HUES6 (cell line): ENCODE results near the gene RBM24.
"Not testable (repeated sequence)": the region's sequence is repeated elsewhere in the genome, so short reads cannot be mapped to it uniquely, and the experiment has no call there.

Experiments used
- H3K27ac ChIP-seq: 2 replicates; pipeline ENCODE4 v1.7.0; 2013; ENCODE audit warnings: low read depth, mild to moderate bottlenecking, low read length, inconsistent platforms
- H3K27me3 ChIP-seq: 2 replicates; pipeline ENCODE4 v1.6.1; 2013; ENCODE audit warnings: low read length; ENCODE audit not compliant: control insufficient read depth, insufficient read depth
- H3K36me3 ChIP-seq: 2 replicates; pipeline ENCODE4 v1.6.1; 2013; ENCODE audit warnings: low read length; ENCODE audit not compliant: control insufficient read depth, insufficient read depth
- H3K4me1 ChIP-seq: 2 replicates; pipeline ENCODE4 v1.6.1; 2013; ENCODE audit warnings: low read length; ENCODE audit not compliant: control insufficient read depth, insufficient read depth
- H3K4me3 ChIP-seq: 2 replicates; pipeline ENCODE4 v1.5.1; 2013; ENCODE audit warnings: low read depth, low read length
- H3K9ac ChIP-seq: one replicate; pipeline ENCODE4 v1.6.1; 2013; ENCODE audit warnings: mild to moderate bottlenecking, low read length
- H3K9me3 ChIP-seq: 2 replicates; pipeline ENCODE4 v1.6.1; 2013; ENCODE audit warnings: low read depth, low read length; ENCODE audit not compliant: control insufficient read depth, insufficient read depth

Gene RBM24

DNA sequence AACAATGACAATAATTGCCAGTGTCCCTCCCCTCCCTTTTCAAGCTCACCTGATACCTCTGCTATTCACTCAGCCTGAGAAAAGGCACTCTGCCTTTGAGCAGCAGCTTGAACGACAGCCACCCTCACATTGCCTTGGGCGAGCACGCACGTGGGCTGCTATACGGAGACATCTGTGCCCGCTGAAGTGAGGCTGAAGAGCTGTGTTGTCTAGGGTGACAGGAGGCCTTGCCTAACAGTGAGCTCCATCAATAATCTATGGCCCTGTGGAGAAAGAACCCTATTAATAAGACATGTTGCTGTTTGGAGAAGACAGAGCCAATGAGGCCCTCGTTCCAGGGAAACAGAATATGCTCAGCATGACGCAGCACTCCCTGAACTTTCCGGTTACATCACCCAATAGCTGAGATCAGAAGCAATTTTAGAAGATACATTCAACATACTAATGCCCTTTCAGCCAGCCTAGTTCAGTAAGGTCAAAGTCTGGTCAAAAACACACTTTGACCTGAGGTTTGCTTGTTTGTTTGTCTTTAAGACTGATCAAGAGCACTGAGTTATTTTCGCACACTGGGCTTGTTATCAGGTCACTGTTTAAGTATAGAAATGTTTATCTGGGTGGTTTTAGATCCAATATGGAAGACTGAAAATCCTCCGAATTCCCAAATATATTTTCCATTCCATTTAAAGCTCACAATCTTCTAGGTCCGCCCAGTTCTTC is 30.6 kb downstream of the RBM24 start:
- no peaks in the 10 kb centered on the region for H3K36me3 ChIP-seq
- H3K4me1 ChIP-seq, result peaks cover 5% of the 10 kb centered on the region; the same call in 1 of the 2 replicates
- no peaks in the 10 kb centered on the region for H3K27me3 ChIP-seq
- H3K9me3 ChIP-seq, result 0 out of 2 replicates have a peak, but pooled peaks cover 3% of the 10 kb centered on the region
- no peak overlapping the region for H3K27ac ChIP-seq
- H3K9ac ChIP-seq, result no peak overlapping the region
- no peak overlapping the region for H3K4me3 ChIP-seq

GRCh38 chr6:17313238-17313637 is 32.1 kb downstream of the RBM24 start:
- not testable (repeated sequence) for H3K9me3 ChIP-seq, H3K27ac ChIP-seq, H3K9ac ChIP-seq, H3K36me3 ChIP-seq, H3K4me3 ChIP-seq, H3K4me1 ChIP-seq, H3K27me3 ChIP-seq

GRCh38 chr6:17313971-17314370 is 32.8 kb downstream of the RBM24 start:
- H3K4me1 ChIP-seq, result peaks cover 5% of the 10 kb centered on the region; the same call in 1 of the 2 replicates
- H3K36me3 ChIP-seq, result no peaks in the 10 kb centered on the region
- no peak overlapping the region for H3K9ac ChIP-seq
- no peak overlapping the region for H3K4me3 ChIP-seq
- no peaks in the 10 kb centered on the region for H3K27me3 ChIP-seq
- 0 out of 2 replicates have a peak, but pooled peaks cover 3% of the 10 kb centered on the region for H3K9me3 ChIP-seq
- H3K27ac ChIP-seq, result no peak overlapping the region

- no peaks in the 10 kb centered on the region for H3K36me3 ChIP-seq
- H3K9ac ChIP-seq, result no peak overlapping the region
- H3K9me3 ChIP-seq, result 0 out of 2 replicates have a peak, but pooled peaks cover 3% of the 10 kb centered on the region
- no peak overlapping the region for H3K4me3 ChIP-seq
- no peak overlapping the region for H3K27ac ChIP-seq
- H3K4me1 ChIP-seq, result peaks cover 5% of the 10 kb centered on the region; the same call in 1 of the 2 replicates
- H3K27me3 ChIP-seq, result no peaks in the 10 kb centered on the region
Observed at GRCh38 chr6:17315262-17315661, 34.1 kb downstream of the RBM24 start.

GRCh38 chr6:17318435-17319165 is 37.4 kb downstream of the RBM24 start:
- Histone ChIP-seq H3K27ac (no peak overlapping the region), H3K9me3 (0 out of 2 replicates have a peak, but pooled peaks cover 3% of the 10 kb centered on the region), H3K4me3 (no peak overlapping the region), H3K9ac (no peak overlapping the region), H3K4me1 (no peaks in the 10 kb centered on the region), H3K27me3 (no peaks in the 10 kb centered on the region; the same call in 1 of the 2 replicates), H3K36me3 (no peaks in the 10 kb centered on the region)

DNA sequence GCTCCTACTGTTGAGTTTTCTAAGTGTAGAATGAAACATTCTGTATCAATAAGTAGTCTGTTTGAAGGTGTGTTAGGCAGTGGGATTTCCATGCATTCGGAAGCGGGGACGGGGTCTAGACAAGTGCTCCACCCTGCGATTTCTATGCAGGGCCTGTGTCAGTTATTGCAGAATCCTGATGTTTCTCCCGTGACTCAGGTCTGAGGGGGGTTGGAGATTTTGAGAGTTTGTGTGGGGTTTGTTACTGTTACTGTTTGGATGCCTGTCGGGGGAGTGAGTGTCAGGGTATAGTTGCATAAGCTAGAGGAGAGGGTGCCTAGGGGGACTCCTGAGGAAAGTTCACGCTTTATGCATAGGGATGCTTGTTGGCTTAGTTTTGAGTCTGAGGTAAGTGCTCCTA is 39.1 kb downstream of the RBM24 start:
- H3K4me3 ChIP-seq, result not testable (repeated sequence)

DNA sequence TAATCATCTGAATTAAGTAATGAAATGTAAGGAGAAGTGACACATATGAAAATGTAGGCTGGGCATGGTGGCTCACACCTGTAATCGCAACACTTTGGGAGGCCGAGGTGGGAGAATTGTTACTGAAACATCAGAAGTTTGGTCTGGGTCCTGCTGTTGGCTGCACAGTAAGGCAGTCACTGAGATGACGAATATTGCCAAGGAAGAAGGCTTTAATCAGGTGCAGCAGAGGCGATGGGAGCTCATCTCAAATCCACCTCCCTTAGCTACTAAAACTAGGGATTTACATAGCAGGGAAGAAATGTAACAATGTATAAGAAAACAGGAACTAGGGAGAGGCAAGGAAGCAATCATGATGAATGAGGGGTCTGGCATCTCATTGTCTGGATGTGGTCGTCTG is 50.1 kb downstream of the RBM24 start:
- Histone ChIP-seq H3K9me3 (peaks cover 9% of the 10 kb centered on the region), H3K27ac (no peak overlapping the region), H3K9ac (no peak overlapping the region), H3K4me3 (no peak overlapping the region), H3K4me1 (no peaks in the 10 kb centered on the region), H3K27me3 (no peaks in the 10 kb centered on the region), H3K36me3 (no peaks in the 10 kb centered on the region)

More for the DNA sequence above, 39.1 kb downstream of the RBM24 start:
- H3K27ac ChIP-seq, H3K4me1 ChIP-seq, H3K9ac ChIP-seq, H3K36me3 ChIP-seq, H3K9me3 ChIP-seq, H3K27me3 ChIP-seq: not testable (repeated sequence)

DNA sequence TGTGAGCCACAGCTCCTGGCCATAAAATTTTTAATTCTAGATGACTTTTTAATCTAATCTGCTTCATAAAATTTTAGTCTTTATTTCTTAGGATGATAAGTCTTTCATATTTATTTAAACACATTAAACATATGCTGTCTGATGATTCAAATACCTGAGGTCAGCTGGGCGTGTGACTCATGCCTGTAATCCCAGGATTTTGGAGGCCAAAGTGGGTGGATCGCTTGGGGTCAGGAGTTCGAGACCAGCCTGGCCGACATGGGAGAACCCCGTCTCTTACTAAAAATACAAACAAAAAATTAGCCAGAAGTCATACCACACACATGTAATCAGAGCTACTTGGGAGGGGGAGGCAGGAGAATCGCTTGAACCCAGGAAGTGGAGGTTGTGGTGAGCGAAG is 53.1 kb downstream of the RBM24 start:
- H3K4me1 ChIP-seq, result no peaks in the 10 kb centered on the region
- H3K9me3 ChIP-seq, result peaks cover 9% of the 10 kb centered on the region
- H3K9ac ChIP-seq, result no peak overlapping the region
- H3K27me3 ChIP-seq, result no peaks in the 10 kb centered on the region
- H3K4me3 ChIP-seq, result no peak overlapping the region
- H3K27ac ChIP-seq, result no peak overlapping the region
- no peaks in the 10 kb centered on the region for H3K36me3 ChIP-seq

- Histone ChIP-seq H3K4me1 (no peaks in the 10 kb centered on the region), H3K27me3 (no peaks in the 10 kb centered on the region), H3K36me3 (no peaks in the 10 kb centered on the region), H3K9me3 (peaks cover 7% of the 10 kb centered on the region; the same call in 1 of the 2 replicates), H3K27ac (no peak overlapping the region), H3K4me3 (no peak overlapping the region), H3K9ac (no peak overlapping the region)
Observed at GRCh38 chr6:17336425-17336824, 55.3 kb downstream of the RBM24 start.

DNA sequence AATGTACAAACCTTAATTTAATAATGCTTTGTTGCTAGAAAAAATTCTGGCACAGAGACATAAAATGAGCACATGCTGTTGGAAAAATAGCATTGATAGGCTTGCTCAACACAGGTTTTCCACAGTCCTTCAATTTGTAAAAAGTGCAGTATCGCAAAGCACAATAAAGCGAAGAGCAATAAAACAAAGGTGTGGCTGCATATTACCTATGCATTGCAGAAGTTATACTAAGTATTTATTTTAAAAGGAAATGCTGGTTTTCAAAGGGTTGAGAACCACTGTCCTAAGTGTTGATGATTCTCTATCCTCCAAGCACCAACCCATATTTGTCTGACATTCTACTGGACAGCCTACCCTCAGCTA is 58.1 kb downstream of the RBM24 start:
- Histone ChIP-seq H3K36me3 (no peaks in the 10 kb centered on the region), H3K9ac (no peak overlapping the region), H3K27ac (no peak overlapping the region), H3K4me3 (no peak overlapping the region), H3K4me1 (no peaks in the 10 kb centered on the region), H3K9me3 (peaks cover 6% of the 10 kb centered on the region; the same call in 1 of the 2 replicates), H3K27me3 (no peaks in the 10 kb centered on the region)

DNA sequence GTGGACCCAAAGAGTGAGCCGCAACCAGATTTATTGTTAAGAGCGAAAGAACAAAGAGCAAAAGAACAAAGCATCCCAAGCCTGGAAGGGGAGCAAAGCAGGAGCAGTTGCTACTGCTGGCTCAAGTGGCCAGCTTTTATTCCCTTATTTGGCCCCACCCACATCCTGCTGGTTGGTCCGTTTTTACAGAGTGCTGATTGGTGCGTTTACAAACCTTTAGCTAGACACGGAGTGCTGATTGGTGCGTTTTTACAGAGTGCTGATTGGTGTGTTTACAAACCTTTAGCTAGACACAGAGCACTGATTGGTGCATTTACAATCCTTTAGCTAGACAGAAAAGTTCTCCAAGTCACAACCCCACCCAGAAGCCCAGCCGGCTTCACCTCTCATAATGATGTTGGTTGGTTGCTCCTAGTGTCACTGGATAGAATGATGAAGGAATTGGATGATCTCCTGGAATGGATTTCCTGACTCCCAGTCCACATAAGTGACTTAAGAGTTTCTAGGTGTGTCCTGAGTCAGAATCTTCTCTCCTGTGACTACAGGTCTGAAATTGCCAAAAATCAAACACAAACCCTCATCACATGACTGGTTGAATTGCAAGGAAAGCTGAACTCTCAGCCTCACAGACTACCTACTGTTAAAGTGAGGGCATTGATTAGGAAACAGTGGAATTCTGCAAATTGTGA is 60.1 kb downstream of the RBM24 start:
- Histone ChIP-seq H3K36me3 (no peaks in the 10 kb centered on the region), H3K4me3 (no peak overlapping the region), H3K9me3 (peaks cover 6% of the 10 kb centered on the region; the same call in 1 of the 2 replicates), H3K27ac (no peak overlapping the region), H3K4me1 (no peaks in the 10 kb centered on the region), H3K27me3 (no peaks in the 10 kb centered on the region), H3K9ac (no peak overlapping the region)
